IPS DF 4.7 (cell line): ENCODE measurements around the gene SYT9.

Experiments used
- DNase-seq: peaks from one replicate; pipeline ENCODE4 v3.0.0-alpha.2; 2013; ENCODE audit warnings: low spot score; ENCODE audit errors: extremely low read depth

Gene SYT9, protein sequence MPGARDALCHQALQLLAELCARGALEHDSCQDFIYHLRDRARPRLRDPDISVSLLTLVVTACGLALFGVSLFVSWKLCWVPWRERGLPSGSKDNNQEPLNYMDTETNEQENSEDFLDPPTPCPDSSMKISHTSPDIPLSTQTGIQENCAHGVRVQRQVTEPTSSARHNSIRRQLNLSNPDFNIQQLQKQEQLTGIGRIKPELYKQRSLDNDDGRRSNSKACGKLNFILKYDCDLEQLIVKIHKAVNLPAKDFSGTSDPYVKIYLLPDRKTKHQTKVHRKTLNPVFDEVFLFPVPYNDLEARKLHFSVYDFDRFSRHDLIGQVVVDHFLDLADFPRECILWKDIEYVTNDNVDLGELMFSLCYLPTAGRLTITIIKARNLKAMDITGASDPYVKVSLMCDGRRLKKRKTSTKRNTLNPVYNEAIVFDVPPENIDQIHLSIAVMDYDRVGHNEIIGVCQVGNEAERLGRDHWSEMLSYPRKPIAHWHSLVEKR

DNA sequence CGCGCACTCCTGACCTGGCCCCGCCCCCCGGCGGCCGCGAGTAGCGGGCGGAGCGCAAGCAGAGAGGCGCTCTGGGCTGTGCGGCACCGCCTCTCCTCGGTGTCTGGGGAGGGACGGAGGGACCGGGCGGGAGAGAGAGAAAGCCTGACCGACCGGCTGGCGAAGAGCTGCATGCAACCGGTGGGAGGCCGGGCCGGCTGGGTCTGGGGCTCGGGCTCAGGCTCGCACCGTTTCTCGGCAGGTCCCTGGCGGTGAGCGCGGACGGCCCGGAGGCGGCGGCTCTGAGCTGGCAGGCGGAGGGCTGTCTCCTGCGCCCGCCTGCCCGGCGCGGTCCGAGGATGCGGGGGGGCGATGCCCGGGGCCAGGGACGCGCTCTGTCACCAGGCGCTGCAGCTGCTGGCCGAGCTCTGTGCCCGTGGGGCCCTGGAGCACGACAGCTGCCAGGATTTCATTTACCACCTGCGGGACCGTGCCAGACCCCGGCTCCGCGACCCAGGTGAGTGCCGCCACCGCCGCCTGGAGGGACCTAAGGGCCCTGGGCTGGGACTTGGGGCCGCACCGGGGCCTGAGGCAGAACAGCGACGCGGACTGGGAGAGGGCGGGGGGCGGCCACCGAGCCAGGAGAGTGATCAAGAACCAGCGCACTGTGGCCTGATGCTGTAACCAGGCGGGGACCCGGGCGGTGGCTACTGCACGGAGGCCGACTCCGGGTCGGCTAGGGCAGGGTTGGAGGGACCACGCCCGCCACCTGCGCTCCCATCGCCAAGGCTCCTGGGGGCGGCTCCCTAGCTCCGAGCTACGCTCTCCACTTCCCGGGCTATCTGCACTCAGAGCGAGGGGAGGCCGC, at the start of gene SYT9:
TSS of gene SYT9 (plus strand) at position 69 of the 847 bp plus-strand sequence. CDS start at position 352, 283 bp downstream.
- no peak for DNase-seq

DNA sequence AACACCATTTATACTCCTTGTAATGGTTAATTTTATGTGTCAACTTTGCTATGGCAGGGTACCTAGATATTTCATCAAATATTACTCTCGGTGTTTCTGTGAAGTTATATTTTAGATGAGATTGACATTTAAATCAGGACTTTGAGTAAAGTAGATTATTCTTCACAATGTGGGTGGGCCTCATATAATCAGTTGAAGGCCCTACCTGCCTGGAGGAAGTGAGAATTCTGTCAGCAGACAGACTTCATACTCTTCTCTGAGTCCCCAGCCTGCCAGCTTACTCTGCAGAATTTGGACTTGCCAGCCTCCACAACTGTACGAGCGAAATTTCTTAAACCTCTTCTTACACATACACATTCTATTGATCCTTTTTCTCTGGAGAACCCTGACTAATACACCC, 49.3 kb upstream of the SYT9 start:
- DNase-seq, result no peak

DNA sequence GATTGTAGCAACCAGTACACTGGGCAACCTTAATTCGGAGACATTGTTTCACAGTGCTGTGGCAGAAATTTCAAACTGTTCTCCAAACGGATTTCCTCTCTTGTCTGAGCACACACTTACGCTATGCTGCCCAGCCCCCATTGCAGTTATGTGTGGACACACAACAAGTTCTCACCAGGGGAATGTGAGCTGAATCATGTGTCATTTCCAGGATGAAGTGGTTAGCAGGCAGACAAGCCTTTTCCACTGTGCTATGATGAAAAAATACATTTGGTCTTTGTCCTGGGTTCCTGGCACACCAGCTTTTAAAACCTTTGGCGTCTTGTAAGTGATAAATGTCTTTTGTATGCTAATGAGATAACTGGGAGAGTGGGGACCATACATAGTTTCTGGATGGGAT, 46.9 kb upstream of the SYT9 start:
- DNase-seq, result no peak

DNA sequence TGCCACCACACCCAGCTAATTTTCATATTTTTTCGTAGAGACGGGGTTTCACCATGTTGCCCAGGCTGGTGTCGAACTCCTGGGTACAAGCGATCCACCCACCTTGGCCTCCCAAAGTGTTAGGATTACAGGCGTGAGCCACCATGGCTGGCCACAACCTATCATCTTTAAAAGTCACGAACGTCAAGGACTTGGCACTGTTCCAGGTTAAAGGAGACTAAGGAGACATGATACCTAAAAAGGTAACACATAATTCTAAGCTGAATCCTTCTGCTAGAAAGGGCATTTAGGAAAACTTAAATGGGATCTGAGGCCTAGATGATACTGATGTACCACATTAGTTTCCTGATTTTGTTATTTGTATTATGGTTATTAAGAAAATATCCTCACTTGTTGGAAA, 43.3 kb upstream of the SYT9 start:
- DNase-seq, result no peak

DNA sequence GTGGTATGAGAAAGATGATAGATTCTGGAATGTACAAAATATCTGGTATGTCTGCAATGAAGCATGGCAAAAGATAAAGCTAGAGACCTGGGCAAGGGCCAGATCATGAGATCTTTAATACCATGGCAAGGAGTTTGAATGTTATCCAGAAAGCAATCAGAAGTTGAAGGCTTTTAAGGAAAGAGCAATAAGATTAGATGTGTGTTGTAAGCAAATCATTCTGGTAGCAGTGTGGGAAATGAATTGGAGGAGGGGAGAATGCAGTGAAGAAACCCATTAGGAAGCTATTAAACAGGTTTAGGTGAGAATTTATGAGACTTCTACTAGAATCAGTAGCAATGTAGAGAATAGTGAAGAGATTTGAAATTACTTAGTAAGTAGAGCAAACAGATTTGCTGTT, 32.2 kb upstream of the SYT9 start:
- no peak for DNase-seq

DNA sequence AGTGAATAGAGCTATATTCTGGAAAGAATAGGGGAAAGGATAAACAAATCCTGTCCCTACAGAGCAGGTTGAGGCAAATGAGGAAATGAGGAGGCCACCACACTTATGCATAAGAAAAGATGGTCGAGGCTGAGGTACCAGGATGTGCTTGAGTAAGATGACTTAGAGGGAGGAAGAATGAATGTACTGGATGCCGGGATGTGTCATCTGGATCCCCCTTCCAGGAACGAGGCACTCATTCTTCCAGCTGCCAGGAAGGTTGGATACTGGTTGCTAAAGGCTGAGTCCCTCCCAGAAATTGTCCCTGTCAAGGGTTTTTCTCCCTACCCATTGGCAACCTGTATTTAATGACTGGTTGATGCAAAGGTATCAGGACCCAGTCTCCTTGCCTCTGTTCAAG, 31.1 kb upstream of the SYT9 start:
- no peak for DNase-seq

DNA sequence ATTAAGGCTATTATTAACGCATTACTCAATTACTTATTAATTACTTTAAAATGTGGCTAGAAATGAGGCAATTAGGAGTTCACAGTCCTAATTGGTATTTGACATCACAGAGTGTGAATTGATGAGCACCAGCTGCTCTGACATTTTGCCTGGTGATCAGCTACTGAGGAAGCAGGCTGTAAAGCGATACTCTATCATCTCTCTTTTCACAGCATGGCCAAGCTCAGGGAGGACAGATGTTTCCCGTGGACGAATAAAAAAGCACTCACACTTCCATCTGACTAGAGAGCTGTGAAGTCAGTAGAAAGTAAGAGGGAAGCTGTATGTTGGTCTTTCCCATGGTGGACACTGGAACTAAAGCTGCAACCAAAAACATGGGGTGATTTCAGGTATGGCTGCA, 29.1 kb upstream of the SYT9 start:
- no peak for DNase-seq

DNA sequence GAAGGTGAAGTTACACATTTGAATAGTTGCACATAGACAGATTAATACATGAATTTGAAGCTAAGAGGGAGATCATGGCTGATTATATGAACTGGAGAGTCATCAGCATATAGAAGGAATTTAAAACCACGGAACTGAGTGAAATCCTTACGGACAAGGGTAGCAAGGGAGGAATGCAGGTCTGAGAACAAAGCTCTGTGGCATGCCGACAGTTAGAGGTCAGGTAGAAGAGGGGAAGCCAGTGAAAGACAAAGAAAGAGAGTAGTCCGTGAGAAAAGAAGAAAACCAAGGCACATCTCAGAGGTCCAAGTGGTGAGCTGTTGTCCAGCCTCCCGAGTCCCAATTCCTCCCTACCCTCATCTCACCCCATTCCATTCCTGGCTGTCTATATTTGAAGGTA, 11.8 kb upstream of the SYT9 start:
- DNase-seq, result no peak

DNA sequence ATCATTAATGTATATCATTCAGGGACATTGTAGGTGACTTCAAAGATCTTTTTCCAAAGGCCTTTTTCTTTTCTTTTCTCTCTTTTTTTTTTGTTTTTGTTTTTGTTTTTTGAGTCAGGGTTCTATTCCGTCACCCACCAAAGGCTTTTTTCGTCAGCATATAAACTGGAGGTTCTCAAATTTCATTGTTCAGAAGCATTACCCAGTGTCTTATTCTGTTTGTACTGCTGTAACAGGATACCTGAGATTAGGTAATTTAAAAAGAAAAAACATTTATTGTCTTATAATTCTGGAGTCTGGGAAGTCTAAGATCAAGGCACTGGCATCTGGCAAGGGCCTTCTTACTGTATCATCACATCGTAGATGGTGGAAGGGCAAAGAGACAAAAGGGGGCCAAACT, 6.4 kb upstream of the SYT9 start:
- no peak for DNase-seq

DNA sequence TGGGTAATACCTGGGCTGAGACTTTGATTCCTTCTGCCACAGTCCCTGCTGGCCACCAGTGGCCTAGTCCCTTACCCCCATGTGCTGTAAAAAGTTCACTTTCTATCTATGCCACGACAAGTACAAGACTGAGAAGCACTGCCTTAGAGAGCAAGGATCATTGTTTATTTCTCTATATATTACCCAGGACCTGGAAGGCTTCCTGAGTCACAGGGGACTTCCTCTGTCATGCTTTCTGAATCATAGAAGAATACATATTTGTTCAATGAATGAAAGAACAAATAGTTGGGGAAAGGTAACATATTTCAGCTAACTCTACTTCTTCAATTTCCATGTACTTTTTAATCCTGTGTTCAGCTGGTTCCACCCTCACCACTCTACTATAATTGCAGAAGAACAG, 5.5 kb upstream of the SYT9 start:
- no peak for DNase-seq

DNA sequence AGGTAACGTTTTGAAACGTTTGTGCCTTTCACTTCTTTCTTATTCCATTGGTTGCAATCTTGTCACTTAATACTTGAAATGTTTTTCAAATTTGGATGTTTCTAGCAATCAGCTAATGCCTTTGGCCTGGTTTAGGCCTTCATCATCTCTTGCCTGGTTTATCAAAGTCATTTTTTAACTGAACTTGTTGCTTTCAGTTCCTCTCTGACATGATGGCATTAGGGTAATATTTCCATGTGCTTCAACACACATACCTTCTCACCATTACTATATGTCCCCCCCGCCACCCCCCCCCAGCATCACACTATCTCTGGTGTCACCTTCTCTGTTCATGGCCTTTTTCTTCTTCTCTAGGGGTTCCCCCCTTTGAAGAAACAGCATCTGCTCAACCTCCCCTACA, 1.5 kb upstream of the SYT9 start:
- no peak for DNase-seq

DNA sequence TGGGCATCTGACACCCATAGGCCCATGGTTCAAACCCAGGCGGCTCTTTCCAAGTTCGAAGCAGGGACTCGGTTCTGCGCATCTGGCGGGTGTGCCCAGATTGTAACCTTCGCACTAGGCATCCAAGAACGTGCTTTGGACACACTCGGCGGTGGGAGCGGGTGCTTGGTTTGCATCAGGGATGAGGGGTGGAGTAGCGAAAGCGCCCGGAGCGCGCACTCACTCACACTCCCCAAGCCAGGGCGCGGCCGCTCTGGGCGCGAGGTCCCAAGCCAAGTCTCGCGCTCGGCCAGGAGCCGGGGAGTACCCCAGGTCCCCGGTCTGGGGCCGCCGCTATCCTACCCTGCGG, 243 bp upstream of the SYT9 start:
- no peak for DNase-seq

DNA sequence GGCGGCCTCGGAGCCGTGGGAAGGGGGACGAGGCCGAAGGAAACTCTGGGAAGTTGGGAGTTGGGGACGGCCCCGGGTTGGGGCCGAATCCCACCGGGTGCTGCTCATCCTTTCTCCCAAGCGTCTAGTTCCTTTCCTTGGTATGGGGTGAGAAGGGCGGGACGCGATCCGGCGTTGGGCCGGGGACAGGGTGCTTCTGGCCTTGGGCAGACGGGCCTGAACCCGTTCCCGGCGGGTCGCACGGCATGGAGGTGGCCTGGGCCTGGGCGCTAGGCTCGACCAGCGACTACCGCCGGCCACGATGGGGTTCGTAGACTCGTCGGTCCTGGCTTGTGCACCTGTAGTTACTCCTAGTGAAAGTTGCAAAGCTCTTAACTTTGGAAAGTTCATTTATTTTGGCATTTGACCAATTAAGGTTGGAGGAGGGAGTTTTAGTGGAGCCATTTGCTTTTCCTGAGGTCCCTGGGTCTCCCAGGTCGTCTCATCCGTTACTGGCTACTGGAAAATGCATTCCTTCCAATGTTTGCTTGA, 1.0 kb downstream of the SYT9 start:
- no peak for DNase-seq

DNA sequence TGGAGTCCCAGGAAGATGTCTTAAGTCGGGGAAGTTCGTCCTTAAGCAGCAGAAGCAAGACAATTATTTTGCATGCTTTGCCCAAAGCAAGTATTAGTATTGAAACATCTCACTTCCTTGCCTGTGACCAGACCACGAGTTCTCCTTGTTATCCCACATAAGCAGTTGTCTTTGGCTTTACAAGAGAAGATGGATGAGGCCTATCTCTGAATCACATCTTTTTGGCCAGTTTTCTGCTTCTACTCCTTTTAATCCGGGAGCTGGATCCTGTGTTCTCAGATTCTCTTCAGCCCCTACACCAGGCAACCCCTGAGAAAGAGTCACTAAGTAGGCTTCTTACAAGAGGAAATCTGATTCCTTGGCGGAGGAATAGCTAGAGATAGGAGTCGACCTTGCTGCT, 2.1 kb downstream of the SYT9 start:
- no peak for DNase-seq

DNA sequence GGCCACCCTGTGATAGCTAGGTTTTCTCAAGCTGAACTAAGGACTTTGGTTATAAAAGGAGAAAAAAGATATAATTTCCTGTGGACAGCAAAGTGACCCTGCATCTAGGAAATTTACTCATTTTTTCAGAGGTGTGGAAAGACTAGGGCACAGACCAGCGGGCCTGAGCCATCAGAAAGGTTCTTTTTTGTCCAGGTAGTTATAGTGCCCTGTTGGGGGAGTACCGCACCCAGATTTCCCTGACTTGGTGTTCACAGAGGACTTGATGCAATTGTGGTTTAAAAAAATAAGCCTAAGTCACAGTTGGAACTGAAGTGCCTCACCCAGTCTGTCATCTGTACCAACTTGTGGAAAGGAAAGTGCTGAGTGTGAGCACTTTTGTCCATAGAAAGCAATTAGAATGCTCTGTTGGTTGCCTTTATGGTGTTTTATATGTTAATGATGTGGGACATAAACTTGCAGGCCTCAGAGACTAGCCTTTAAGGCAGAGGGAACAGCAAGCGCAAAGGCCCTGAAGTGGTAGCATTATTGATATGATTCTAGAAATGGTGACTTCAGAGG, 3.1 kb downstream of the SYT9 start:
- no peak for DNase-seq

DNA sequence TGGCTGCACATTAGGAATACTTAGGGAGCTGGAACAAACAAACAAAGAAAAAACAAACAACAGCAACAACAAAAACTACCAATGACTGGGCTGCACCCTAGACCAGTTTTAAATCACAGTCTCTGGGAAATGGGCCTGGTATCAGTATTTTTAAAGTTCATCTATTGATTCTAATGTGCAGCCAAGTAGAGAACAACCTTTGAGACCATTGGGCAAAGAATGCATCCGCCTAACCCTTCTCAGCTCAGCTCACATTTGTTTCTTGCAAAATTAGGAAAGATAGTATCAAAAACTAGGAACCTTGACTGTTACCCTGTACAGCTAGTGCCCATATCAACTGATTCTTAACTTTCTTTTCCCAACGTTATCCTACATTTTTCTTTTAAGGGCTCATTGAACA, 5.2 kb downstream of the SYT9 start:
- no peak for DNase-seq

DNA sequence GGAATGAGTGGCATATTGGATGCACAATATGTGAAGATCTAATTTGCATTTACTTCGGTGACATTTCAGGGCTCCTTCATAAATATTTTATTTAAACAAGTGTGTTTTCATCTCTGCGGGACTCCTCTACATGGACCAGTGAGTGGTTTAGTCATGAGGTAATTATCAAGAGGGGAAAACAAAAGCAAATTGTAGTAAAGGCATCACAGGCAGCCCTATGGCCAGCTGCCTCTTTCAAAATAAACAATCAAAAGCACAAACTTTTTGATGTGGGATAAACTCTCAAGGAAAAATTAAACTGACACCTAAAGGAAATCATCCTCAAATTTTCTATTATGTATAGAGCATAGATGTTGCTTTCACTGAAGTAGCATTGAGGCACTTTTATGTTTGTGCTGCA, 6.0 kb downstream of the SYT9 start:
- no peak for DNase-seq

DNA sequence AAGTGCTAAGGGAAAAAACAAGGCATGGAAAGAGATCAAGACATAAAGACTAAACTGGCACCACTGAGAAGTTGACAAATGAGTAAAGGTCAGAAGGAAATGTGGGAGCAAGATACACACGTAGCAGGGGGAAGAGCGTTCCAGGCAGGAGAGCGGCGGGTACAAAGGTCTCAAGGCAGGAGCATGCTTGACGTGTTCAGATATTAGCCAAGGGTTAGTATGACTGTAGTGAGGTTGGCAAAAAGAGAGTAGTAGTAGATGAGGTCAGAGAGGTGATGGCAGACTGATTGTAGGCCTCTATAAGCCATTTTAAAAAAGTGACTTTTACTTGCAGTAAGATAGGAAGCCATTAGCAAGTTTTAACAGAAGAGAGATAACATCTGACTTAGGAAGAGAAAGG, 9.9 kb downstream of the SYT9 start:
- DNase-seq, result no peak

DNA sequence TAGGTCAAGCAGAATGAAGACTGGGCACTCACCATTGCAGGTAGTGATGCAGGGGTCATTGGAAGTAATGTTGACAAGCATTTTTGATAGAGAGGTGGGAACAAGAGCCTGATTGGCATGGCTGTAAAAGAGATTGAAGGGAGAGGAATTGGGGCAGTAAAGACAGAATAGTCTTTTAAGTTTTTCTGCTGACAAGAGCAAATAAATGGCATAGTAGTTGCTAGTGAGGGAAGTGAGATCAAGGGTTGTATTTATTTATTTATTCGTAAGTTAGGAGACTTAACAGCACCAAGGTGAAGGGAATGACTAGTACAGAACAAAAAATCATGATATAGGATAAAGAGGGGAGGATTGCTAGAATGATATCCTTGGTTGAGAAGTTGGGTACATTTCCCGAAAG, 11.0 kb downstream of the SYT9 start:
- no peak for DNase-seq

DNA sequence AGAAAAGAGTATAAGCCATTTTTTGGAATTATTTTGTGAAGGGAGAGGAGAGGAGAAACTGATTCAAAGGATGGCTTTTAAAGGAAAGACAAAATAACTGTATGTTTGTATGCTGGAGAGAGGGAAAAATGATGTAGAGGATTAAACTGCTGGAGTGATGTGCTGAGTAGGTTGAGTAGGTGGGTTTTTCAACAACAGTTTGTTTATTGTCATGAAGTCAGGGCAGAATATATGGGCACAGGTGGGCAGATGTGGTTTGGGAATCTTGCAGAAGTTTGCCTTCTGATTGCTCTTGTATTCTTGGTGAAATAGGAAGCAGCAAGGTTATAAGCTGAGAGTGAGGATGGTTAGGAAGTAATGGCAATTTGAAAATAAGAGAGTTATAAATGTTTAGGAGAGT, 12.1 kb downstream of the SYT9 start:
- no peak for DNase-seq

DNA sequence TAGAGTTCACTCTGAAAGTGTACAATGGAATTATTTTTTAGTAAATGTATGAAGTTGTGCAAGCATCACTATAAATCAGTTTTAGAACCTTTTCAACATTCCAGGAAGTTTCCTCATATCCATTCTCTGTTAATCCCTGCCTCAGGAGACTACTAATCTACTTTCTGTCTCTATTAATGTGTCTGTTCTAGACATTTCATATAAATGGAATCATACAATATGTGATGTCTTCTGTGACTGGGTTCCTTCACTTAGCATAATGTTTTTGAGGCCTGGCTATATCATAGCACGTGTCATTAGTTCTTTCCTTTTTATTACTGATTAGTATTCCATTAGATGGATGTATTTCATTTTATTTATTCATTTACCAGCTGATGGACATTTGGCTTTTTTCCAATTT, 17.1 kb downstream of the SYT9 start:
- no peak for DNase-seq

DNA sequence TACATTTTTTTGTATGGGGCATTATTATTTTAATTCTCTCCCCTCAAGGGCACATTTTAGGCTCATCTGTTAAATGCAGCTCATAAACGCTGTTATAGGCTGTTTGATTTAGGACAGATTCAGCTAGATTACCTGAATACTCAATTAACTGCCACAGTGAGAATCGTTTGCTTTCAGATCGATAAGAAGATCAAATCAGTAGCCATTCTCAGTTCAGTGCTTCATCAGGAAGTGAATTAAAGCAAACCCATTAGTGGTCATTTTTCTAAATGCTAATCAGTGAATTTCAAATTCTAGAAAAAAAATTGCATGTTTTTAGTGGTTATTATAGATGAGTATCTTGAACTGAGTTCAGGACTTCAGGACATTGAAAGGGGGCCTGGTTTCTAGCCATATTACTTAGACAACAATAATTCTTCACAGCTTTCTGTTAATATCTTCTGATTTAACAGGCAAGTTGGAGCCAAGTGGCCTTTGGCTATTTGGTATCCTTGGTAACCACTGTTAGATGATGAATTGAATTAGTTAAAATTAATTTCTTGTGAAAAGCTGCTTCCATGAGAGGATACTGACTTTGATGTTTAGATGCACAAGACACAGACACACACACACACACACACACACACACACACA, 18.6 kb downstream of the SYT9 start:
- no peak for DNase-seq
